Activated CD4-positive, alpha-beta memory T cell treated with anti-CD3 and anti-CD28 coated beads, Interleukin-2, amount 10 ng/mL, durations not matched to agents 7 days and 5 days (primary cell): ENCODE results near the gene C3orf80. TPM values are rescaled to one million over a fixed set of nuclear protein-coding genes. Genes with fewer than 3 reads are reported as not detected.
"Not testable (repeated sequence)": the region's sequence is repeated elsewhere in the genome, so short reads cannot be mapped to it uniquely, and the experiment has no call there.

ENCODE experiments used
- CTCF ChIA-PET: fragments of 350-600 bp; sonication (Branson Sonifier 250); formaldehyde crosslinking; loops from one replicate; lab custom pipeline; 2021; ENCODE audit warnings: antibody characterized with exemption, inconsistent platforms; lab: Charles Lee
- POLR2A ChIA-PET: fragments of 350-600 bp; sonication (Branson Sonifier 250); formaldehyde crosslinking; loops from one replicate; lab custom pipeline; 2021; ENCODE audit warnings: antibody characterized with exemption; lab: Charles Lee
- DNase-seq: peaks from one replicate; pipeline ENCODE4 v3.0.0-alpha.2; 2020
- H3K27ac Mint-ChIP-seq: one replicate; pipeline ENCODE4 v1.8.0; 2021; ENCODE audit warnings: mild to moderate bottlenecking, mixed read lengths
- H3K27me3 Mint-ChIP-seq: one replicate; pipeline ENCODE4 v1.8.0; 2021; ENCODE audit warnings: mixed read lengths
- H3K36me3 Mint-ChIP-seq: one replicate; pipeline ENCODE4 v1.8.0; 2021; ENCODE audit warnings: low read depth, mixed read lengths
- H3K4me1 Mint-ChIP-seq: one replicate; pipeline ENCODE4 v1.8.0; 2021; ENCODE audit warnings: mixed read lengths
- H3K4me3 Mint-ChIP-seq: one replicate; pipeline ENCODE4 v1.8.0; 2021; ENCODE audit warnings: mild to moderate bottlenecking, mixed read lengths
- H3K9me3 Mint-ChIP-seq: one replicate; pipeline ENCODE4 v1.8.0; 2021; ENCODE audit warnings: mixed read lengths
- total RNA-seq, 2 experiments: library from RNA; stranded (reverse); gene quantifications; one replicate each; pipeline ENCODE4 v1.2.3, GENCODE V29; 2021

C3orf80 gene
- under 1 TPM; 0.15 TPM for total RNA-seq

GRCh38 chr3:160225176-160226025, at the start of gene C3orf80:
TSS of gene C3orf80 (plus strand) at chr3:160225422. CDS start at chr3:160225636, 214 bp downstream.
- CTCF ChIA-PET = interaction anchor here (1.0 to 1.4 kb wide), 8 partner anchors 8 to 239 kb away, joined by 3 to 5 read pairs (median 4); no protein-coding TSS in a partner anchor
- H3K4me3 Mint-ChIP-seq = peak within 1 kb of the TSS; percentile 72
- no peaks in the 10 kb centered on the region for H3K36me3 Mint-ChIP-seq
- no peaks in the 10 kb centered on the region for H3K9me3 Mint-ChIP-seq
- no peak within 1 kb of the TSS for H3K27ac Mint-ChIP-seq
- POLR2A ChIA-PET = interaction anchor here (1.3 to 1.8 kb wide), 2 partner anchors 171 to 224 kb away, joined by 4 to 8 read pairs; partner anchors contain the start of gene TRIM59
- H3K27me3 Mint-ChIP-seq = peaks cover 59% of the 10 kb centered on the region
- DNase-seq = peak; percentile 56
- H3K4me1 Mint-ChIP-seq = peaks cover 14% of the 10 kb centered on the region

DNA sequence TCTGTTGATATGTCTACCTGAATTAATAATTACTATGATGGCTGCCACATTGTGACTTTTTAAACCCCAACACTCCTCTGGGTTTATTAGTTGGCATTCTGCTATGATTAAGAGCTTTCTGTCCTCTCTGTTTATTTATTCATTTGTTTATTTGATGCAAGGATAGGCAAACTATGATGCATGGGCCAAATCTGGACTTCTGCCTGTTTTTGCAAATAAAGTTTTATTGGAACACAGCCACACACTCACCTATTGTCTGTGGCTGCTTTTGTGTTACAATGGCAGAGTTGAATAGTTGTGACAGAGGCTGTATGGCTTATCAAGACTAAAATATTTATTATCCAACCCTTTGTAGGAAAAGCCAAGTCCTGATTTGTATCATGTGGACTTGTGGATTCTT, 48.3 kb upstream of the C3orf80 start:
- Mint-ChIP-seq H3K4me3 (no peak overlapping the region), H3K9me3 (no peaks in the 10 kb centered on the region), H3K36me3 (no peaks in the 10 kb centered on the region), H3K27me3 (peaks cover 17% of the 10 kb centered on the region), H3K4me1 (peaks cover 4% of the 10 kb centered on the region), H3K27ac (no peak overlapping the region)
- ChIA-PET CTCF (no interaction called here), POLR2A (no interaction called here)
- no peak for DNase-seq

DNA sequence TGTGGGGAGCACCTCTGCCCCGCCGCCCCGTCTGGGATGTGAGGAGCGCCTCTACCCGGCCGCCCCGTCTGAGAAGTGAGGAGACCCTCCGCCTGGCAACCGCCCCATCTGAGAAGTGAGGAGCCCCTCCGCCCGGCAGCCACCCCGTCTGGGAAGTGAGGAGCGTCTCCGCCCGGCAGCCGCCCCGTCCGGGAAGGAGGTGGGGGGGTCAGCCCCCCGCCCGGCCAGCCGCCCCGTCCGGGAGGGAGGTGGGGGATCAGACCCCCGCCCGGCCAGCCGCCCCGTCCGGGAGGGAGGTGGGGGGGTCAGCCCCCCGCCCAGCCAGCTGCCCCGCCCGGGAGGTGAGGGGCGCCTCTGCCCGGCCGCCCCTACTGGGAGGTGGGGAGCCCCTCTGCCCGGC, 46.6 kb upstream of the C3orf80 start:
- H3K4me3 Mint-ChIP-seq, DNase-seq, H3K27ac Mint-ChIP-seq, H3K4me1 Mint-ChIP-seq, POLR2A ChIA-PET, CTCF ChIA-PET, H3K9me3 Mint-ChIP-seq, H3K36me3 Mint-ChIP-seq: not testable (repeated sequence)
- H3K27me3 Mint-ChIP-seq = peaks cover 17% of the 10 kb centered on the region

- H3K4me1 Mint-ChIP-seq, H3K36me3 Mint-ChIP-seq, H3K27ac Mint-ChIP-seq, POLR2A ChIA-PET, H3K9me3 Mint-ChIP-seq, DNase-seq, H3K4me3 Mint-ChIP-seq, CTCF ChIA-PET: not testable (repeated sequence)
- H3K27me3 Mint-ChIP-seq = peaks cover 17% of the 10 kb centered on the region
Measured at GRCh38 chr3:160179403-160179802, 45.8 kb upstream of the C3orf80 start.

DNA sequence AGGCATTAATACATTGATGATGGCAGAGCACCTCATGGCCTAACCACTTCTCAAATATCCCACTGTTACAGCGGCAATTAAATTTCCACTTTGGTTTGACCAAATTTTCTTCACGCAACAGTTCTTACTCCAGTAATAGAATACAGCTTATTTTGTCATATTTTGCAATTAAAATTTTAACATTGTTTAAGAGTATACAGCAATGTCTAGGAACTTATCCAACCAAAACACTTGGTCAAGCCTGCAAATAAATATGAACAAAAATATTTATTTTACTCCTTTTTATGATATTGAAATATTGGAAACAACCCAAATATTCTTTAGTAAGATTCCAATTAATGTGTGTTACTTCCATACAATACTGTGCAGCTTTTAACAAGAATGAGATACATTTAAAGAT, 45.3 kb upstream of the C3orf80 start:
- ChIA-PET POLR2A (no interaction called here), CTCF (no interaction called here)
- DNase-seq = no peak
- peaks cover 19% of the 10 kb centered on the region for H3K27me3 Mint-ChIP-seq
- H3K27ac Mint-ChIP-seq = no peak overlapping the region
- H3K9me3 Mint-ChIP-seq = no peaks in the 10 kb centered on the region
- H3K36me3 Mint-ChIP-seq = no peaks in the 10 kb centered on the region
- H3K4me1 Mint-ChIP-seq = no peaks in the 10 kb centered on the region
- no peak overlapping the region for H3K4me3 Mint-ChIP-seq

DNA sequence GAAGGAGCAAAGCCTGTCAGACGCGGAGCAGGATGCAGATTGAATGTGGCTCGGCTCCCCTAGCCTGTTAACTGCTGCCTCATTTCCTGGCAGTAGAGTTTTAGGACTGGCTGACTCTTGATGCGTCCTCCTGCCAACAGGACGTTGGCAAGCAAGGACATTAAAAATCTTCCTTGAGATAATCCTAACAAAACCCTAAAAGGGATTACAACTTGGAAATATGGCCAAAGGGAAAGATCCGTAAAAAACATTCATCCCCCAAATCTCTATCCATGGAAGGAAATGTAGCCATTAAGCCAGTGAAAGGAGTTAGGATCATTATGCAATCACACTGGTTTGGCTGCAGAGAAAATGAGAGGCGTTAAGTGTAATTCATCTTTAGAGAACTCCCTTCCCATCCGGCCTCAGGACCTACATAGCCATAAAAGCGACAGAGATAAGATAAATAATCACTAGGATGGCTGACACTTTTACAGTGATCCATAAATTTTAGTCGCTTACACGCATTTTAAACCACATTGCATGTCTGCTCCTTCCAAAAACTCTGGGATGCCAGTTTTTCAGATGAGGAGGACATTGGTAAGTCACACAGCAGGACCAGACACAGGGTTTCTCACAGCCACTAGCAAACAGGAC, 44.5 kb upstream of the C3orf80 start:
- Mint-ChIP-seq H3K27me3 (peaks cover 19% of the 10 kb centered on the region), H3K27ac (no peak overlapping the region)

DNA sequence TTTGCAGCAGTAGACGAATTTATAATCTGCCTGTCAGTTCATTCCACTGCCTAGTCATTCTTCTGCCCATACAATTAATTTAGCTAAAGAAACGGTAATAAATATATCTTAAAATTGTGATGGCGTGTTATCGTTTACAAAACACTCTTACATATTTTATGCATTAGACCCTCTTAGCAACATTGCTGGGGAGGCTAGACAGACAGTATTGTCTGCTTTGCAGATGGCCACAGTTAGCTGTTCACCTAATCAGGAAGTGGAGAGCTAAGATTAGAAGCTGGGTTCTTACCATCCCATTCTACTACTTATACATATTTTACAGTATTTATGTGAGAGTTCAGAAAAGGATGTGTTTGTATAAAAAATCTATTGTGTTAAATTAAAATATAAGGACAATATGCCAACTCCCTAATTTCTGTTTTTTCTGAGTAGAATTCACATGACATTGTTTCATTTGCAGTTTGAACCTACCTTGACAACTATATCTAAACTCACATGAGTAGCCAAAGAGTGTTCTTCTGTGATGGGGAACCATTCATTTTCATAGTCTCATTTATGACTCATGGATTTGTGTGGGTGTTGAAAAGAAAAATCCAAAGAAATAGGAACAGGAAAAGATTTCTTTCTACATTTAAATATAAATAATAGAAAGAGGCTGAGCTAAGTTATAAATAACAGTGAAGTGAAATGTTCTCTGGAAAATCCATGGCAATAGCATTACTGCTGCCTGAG, 41.7 kb upstream of the C3orf80 start:
- Mint-ChIP-seq H3K27me3 (peaks cover 19% of the 10 kb centered on the region), H3K9me3 (no peaks in the 10 kb centered on the region), H3K27ac (no peak overlapping the region), H3K4me3 (no peak overlapping the region), H3K4me1 (no peaks in the 10 kb centered on the region), H3K36me3 (no peaks in the 10 kb centered on the region)
- CTCF ChIA-PET = no interaction called here
- POLR2A ChIA-PET = no interaction called here
- DNase-seq = no peak

More for the DNA sequence above, 44.5 kb upstream of the C3orf80 start:
- no peak for DNase-seq
- no peaks in the 10 kb centered on the region for H3K9me3 Mint-ChIP-seq
- CTCF ChIA-PET = no interaction called here
- POLR2A ChIA-PET = no interaction called here
- no peaks in the 10 kb centered on the region for H3K4me1 Mint-ChIP-seq
- no peak overlapping the region for H3K4me3 Mint-ChIP-seq
- no peaks in the 10 kb centered on the region for H3K36me3 Mint-ChIP-seq

- CTCF ChIA-PET = no interaction called here
Measured at GRCh38 chr3:160184655-160185054, 40.6 kb upstream of the C3orf80 start.

DNA sequence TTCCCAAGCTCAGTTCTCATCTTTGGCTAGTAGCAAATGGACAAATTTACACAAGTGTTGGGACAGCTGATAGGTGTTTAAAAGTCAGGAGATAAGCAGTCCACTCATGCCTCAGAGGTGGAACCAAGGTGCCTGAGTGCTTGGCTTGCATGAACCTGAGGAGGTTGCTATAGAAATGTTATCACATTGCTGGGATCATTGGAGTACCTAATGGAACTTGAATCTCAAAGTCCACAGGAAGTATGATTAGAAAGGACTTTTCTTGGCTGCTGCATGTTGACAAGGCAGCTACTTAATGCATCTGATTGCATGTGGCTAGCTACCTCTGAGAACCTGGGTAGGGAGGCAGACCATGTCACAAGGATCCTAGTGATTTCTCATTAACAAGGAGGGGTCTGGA, 39.5 kb upstream of the C3orf80 start:
- Mint-ChIP-seq H3K9me3 (no peaks in the 10 kb centered on the region), H3K27me3 (peaks cover 13% of the 10 kb centered on the region), H3K4me3 (no peak overlapping the region), H3K4me1 (no peaks in the 10 kb centered on the region), H3K27ac (no peak overlapping the region), H3K36me3 (no peaks in the 10 kb centered on the region)
- ChIA-PET POLR2A (no interaction called here), CTCF (no interaction called here)
- no peak for DNase-seq

More at GRCh38 chr3:160184655-160185054, 40.6 kb upstream of the C3orf80 start:
- Mint-ChIP-seq H3K4me1 (no peaks in the 10 kb centered on the region), H3K27me3 (peaks cover 17% of the 10 kb centered on the region), H3K27ac (no peak overlapping the region), H3K36me3 (no peaks in the 10 kb centered on the region), H3K9me3 (no peaks in the 10 kb centered on the region), H3K4me3 (no peak overlapping the region)
- DNase-seq = no peak
- POLR2A ChIA-PET = no interaction called here

DNA sequence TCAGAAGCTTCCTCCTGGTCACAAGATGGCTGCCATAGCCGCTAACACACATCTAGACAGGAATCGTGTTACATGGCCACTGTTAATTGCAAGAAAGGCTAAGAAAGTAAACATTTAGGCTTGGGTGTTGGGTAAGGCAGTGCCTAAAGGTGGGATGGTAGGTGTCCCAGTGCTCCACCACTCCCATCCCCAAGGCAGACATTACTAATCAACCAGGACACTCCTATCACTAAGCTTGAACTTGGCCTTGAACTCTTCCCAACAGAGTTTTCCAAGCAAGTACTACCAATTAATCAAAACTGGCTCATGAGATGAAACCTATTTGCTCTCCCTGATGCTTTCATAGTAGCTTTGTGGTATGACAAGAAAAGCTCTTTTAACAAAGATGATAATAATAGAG, 37.9 kb upstream of the C3orf80 start:
- POLR2A ChIA-PET = no interaction called here
- H3K27ac Mint-ChIP-seq = no peak overlapping the region
- H3K27me3 Mint-ChIP-seq = peaks cover 2% of the 10 kb centered on the region
- no peak for DNase-seq
- H3K4me1 Mint-ChIP-seq = no peaks in the 10 kb centered on the region
- H3K4me3 Mint-ChIP-seq = no peak overlapping the region
- CTCF ChIA-PET = interaction anchor here (0.5 to 1.4 kb wide), 3 partner anchors 24 to 382 kb away, joined by 3 read pairs; no protein-coding TSS in a partner anchor
- H3K9me3 Mint-ChIP-seq = no peaks in the 10 kb centered on the region
- no peaks in the 10 kb centered on the region for H3K36me3 Mint-ChIP-seq

- DNase-seq = no peak
- Mint-ChIP-seq H3K27ac (no peak overlapping the region), H3K9me3 (no peaks in the 10 kb centered on the region), H3K27me3 (peaks cover 3% of the 10 kb centered on the region), H3K4me3 (no peak overlapping the region), H3K4me1 (no peaks in the 10 kb centered on the region), H3K36me3 (no peaks in the 10 kb centered on the region)
- CTCF ChIA-PET = no interaction called here
- POLR2A ChIA-PET = no interaction called here
Measured at GRCh38 chr3:160192310-160193029, 32.8 kb upstream of the C3orf80 start.

DNA sequence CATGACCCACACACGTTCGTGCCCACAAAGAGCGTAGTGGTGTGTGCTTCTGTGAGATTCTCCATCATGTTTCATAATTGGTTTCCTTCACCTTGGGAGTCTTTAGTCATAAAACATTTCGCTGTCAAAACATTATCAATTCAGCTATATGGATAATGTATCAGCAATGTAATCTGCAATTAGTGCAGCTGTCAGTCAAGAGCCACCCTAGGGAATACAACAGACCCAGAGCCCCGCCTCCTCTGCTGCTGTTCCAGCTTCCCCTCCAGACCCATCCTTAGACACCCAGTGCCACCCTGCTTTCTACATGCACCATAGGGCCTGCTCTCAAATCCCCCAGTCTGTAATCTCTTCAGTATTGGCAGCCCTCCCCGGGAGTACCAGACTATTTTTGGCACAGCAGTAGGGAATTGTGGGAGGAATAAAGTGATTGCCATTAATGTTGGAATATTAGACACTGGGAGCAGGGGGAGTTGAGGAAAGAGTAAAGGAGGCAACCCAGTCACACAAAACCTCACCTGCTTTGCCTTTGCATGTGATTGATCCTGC, 31.5 kb upstream of the C3orf80 start:
- Mint-ChIP-seq H3K27ac (no peak overlapping the region), H3K27me3 (peaks cover 5% of the 10 kb centered on the region), H3K36me3 (no peaks in the 10 kb centered on the region), H3K9me3 (no peaks in the 10 kb centered on the region), H3K4me3 (no peak overlapping the region), H3K4me1 (no peaks in the 10 kb centered on the region)
- no peak for DNase-seq
- ChIA-PET CTCF (no interaction called here), POLR2A (no interaction called here)
